D721Med (cell line): Measurements from ENCODE around the gene SEM1.
"Not testable (repeated sequence)": the region's sequence is repeated elsewhere in the genome, so short reads cannot be mapped to it uniquely, and the experiment has no call there.

Experiments used
- DNase-seq: peaks from one replicate; pipeline ENCODE4 v3.0.0; 2011; ENCODE audit warnings: low spot score; ENCODE audit not compliant: insufficient read length
- FAIRE-seq: peaks from 2 replicates; lab custom pipeline; 2011; peaks lifted over from hg19 to GRCh38; lab: Jason Lieb, UNC
- TF ChIP-seq, protein P1 (sequence below): IDR thresholded peaks from 2 replicates; pipeline ENCODE4 v1.5.1; 2012; ENCODE audit warnings: mild to moderate bottlenecking, control low read depth; ENCODE audit not compliant: insufficient read depth; ENCODE audit errors: missing control alignments

Gene SEM1

DNA sequence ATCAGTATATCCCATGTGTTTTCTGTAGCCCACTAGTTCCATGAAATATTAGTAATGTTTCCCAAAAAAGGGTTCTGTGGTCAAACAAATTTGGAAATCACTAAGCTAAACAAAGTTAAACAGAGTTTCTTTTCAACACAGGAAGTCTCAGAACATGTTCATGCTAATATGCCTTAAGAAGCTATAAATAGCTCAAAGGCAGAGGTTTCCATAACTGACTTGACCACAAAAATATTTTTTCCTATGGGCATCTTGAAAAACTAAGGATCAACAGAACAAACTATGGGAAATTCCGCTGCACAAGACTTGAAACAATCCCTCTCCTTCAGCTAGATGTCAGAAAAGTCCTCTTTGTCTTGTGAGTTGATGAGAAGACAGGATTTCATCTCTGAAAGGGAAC lies 59.7 kb downstream of the SEM1 start:
- TF ChIP-seq, protein P1, sequence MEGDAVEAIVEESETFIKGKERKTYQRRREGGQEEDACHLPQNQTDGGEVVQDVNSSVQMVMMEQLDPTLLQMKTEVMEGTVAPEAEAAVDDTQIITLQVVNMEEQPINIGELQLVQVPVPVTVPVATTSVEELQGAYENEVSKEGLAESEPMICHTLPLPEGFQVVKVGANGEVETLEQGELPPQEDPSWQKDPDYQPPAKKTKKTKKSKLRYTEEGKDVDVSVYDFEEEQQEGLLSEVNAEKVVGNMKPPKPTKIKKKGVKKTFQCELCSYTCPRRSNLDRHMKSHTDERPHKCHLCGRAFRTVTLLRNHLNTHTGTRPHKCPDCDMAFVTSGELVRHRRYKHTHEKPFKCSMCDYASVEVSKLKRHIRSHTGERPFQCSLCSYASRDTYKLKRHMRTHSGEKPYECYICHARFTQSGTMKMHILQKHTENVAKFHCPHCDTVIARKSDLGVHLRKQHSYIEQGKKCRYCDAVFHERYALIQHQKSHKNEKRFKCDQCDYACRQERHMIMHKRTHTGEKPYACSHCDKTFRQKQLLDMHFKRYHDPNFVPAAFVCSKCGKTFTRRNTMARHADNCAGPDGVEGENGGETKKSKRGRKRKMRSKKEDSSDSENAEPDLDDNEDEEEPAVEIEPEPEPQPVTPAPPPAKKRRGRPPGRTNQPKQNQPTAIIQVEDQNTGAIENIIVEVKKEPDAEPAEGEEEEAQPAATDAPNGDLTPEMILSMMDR: no peak
- no peak for DNase-seq
- no peak for FAIRE-seq

- TF ChIP-seq, protein P1: no peak
- DNase-seq (no peak), FAIRE-seq (no peak)
Measured at GRCh38 chr7:96648784-96649183, 60.9 kb downstream of the SEM1 start.

GRCh38 chr7:96647733-96648132 lies 61.9 kb downstream of the SEM1 start:
- FAIRE-seq (no peak), DNase-seq (no peak)
- TF ChIP-seq, protein P1: no peak

DNA sequence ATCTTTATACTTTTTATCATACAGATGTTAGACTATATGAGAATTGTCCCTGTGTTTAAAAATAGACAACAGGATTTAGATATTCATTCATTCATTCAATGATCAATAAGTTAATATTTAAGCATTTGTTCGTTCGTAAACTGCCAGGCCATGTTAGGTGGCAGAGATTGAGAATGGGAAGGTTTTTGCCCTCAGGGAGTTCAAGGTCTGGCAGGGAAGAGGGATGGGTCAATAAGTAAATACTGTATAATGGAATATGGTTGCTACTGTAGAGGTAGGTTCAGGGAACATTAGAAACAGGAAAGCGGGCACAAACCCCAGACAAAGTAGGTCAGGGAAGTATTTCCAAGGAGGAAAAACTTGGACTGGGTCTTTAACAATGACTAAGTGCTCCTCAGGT lies 64.6 kb downstream of the SEM1 start:
- FAIRE-seq (no peak), DNase-seq (no peak)
- TF ChIP-seq, protein P1: no peak

- DNase-seq, FAIRE-seq: not testable (repeated sequence)
Measured at GRCh38 chr7:96643436-96643835, 66.2 kb downstream of the SEM1 start.

- TF ChIP-seq, protein P1: no peak
- FAIRE-seq: no peak
- DNase-seq: no peak
Measured at GRCh38 chr7:96640054-96640453, 69.6 kb downstream of the SEM1 start.
